Measurements from ENCODE around the gene ASAH2. TPM values are rescaled to one million over a fixed set of nuclear protein-coding genes. Genes with fewer than 3 reads are reported as not detected.

ASAH2 gene
- total and polyA plus RNA-seq, 2 of the 13 experiments (the other 11 are each of a cell fraction or from before 2014, with no cell fraction given), result 16.0 to 17.9 TPM

DNA sequence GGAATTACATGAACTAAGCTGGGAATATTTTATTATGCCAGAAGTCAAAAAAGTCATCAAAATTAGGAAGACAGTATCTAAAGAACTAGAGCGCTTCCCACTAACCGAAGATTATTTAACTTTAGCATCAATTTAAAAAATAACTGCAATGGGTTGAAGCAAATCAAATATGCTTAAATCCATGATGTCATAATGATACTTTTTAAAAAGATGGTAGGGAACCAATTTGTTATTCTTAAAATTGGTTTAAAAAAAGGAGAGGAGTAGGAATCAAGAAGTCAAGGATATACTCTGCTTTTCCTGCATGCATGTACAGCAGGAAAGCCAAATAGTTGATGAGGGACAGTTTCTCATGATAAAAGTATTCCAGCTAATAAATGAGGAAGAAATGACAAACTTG, 3.2 kb upstream of the ASAH2 start:
- Histone ChIP-seq H3K9me3 (ENCODE audit: low read length) (no peaks in the 10 kb centered on the region), H3K9ac (ENCODE audit: insufficient read depth, low read depth, low read length) (no peak overlapping the region), H3K27me3 (ENCODE audit: control insufficient read depth in 1 of 2, insufficient read depth in 2 of 2, low read length in 2 of 2) (no peaks in the 10 kb centered on the region; a peak in 1 of 5 replicates), H3K4me3 (replicated peaks in 1 of 3; ENCODE audit: insufficient read depth in 1 of 3, low read depth in 2 of 3, low read length in 3 of 3) (no peak overlapping the region), H3K36me3 (replicated peaks in 1 of 2; ENCODE audit: control insufficient read depth in 1 of 2, insufficient read depth in 2 of 2, low read length in 2 of 2) (no peaks in the 10 kb centered on the region), H3K79me2 (ENCODE audit: insufficient read depth, low read length) (no peaks in the 10 kb centered on the region), H3K4me2 (ENCODE audit: low read depth, low read length) (no peak overlapping the region), H4K20me1 (ENCODE audit: insufficient read depth, low read length) (no peaks in the 10 kb centered on the region), H2AFZ (ENCODE audit: low read length) (no peak overlapping the region), H3K4me1 (ENCODE audit: insufficient read depth, low read length) (peaks cover 54% of the 10 kb centered on the region), H3K27ac (ENCODE audit: extremely low read length, insufficient read depth, low read length) (no peak overlapping the region)
- in situ Hi-C loops (cut with HindIII; ENCODE audit: extremely low pct_ligation_motif_present, low pct_unique_long_range_greater_than_20kb), result no loop called here
- ATAC-seq, result no peak
- FAIRE-seq, result no peak
- peak; percentile 75 for TF ChIP-seq ATF7 (IDR thresholded peaks at IDR 0.05)
- TF ChIP-seq ATF7 (CRISPR knock-in tag; IDR thresholded peaks at IDR 0.05), result no peak
- no peak for TF ChIP-seq ZMYM3 (CRISPR knock-in tag; IDR thresholded peaks at IDR 0.05)
- TF ChIP-seq TAF15 (IDR thresholded peaks at IDR 0.05; ENCODE audit: low read depth, low read length, poor library complexity, severe bottlenecking), result no peak
- ChIA-PET POLR2A (no interaction called here), CTCF (ENCODE audit: low intra/inter-chr PET ratio, low total read pairs) (no interaction called here)
- 78% methylated on average over 2 of the region's 2 CpGs for whole genome bisulfite sequencing (ENCODE audit: low lambda C conversion rate)
- no TSS peak for BruUV-seq (replicated peaks)
- intact Hi-C loops (cut with micrococcal nuclease; ENCODE audit: unreplicated experiment), result no loop called here
- no peak for DNase-seq (ENCODE audit: low spot score)

DNA sequence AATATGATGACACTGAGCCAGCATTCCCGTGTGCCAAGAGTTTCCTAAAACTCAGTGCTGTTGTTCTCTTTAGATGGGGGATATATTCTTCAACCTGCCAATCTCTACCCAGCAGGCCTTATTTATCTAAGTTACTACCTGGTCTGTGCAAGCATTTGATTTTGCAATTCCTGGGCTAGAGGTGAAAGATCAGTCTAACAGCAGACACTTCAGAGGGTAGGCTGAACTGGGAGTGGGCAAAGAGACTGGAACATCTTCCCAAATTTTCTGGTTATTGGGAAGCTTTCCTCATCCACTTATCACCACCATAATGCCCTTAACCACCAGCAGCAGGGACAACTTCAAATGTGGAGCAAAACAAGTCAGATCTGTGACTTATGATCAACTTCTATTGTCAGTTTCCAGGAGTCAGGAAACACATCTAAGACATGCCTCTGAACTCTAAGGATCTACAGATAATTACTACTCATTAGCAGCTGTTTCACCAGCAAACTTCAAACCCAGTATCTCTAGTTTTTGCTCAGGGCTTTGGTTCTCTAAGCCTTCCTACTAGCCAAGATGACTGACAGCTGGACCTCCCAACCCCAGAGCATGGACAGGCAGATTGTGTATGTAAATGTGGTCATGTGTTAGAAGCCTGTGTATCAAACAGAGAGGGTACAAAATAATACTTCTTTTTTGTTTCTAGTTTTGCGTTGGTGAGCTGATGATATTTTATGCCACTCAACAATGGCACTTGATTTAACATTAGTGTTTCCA, 1.0 kb downstream of the ASAH2 start:
- H2AFZ ChIP-seq (ENCODE audit: low read length), result no peak overlapping the region
- FAIRE-seq (peak; percentile 26), ATAC-seq (peak; percentile 92), DNase-seq (ENCODE audit: low spot score) (peak; percentile 63)
- H3K9ac ChIP-seq (ENCODE audit: insufficient read depth, low read depth, low read length), result no peak overlapping the region
- no TSS peak for BruUV-seq (replicated peaks)
- peak overlapping the region; percentile 69 for H3K4me2 ChIP-seq (ENCODE audit: low read depth, low read length)
- H3K27ac ChIP-seq (ENCODE audit: extremely low read length, insufficient read depth, low read length), result peak overlapping the region; percentile 24
- H3K79me2 ChIP-seq (ENCODE audit: insufficient read depth, low read length), result no peaks in the 10 kb centered on the region
- in situ Hi-C loops (cut with HindIII; ENCODE audit: extremely low pct_ligation_motif_present, low pct_unique_long_range_greater_than_20kb), result no loop called here
- H3K4me1 ChIP-seq (ENCODE audit: insufficient read depth, low read length), result peaks cover 61% of the 10 kb centered on the region
- ChIA-PET POLR2A (interaction anchor here (1.5 to 2.1 kb wide), 2 partner anchors 11 to 16 kb away, joined by 3 to 8 read pairs; no protein-coding TSS in a partner anchor), CTCF (ENCODE audit: low intra/inter-chr PET ratio, low total read pairs) (no interaction called here)
- no peaks in the 10 kb centered on the region for H3K9me3 ChIP-seq (ENCODE audit: low read length)
- WGBS (ENCODE audit: low lambda C conversion rate), result 2% methylated on average over 2 of the region's 2 CpGs
- no peaks in the 10 kb centered on the region for H4K20me1 ChIP-seq (ENCODE audit: insufficient read depth, low read length)
- intact Hi-C loops (cut with micrococcal nuclease; ENCODE audit: unreplicated experiment), result loop anchor here (2.0 kb wide), 1 partner anchor 15 kb away; no protein-coding TSS in a partner anchor
- no peaks in the 10 kb centered on the region; a peak in 1 of 5 replicates for H3K36me3 ChIP-seq (replicated peaks in 1 of 2; ENCODE audit: control insufficient read depth in 1 of 2, insufficient read depth in 2 of 2, low read length in 2 of 2)
- no peaks in the 10 kb centered on the region for H3K27me3 ChIP-seq (ENCODE audit: control insufficient read depth in 1 of 2, insufficient read depth in 2 of 2, low read length in 2 of 2)
- peak overlapping the region in 2 of 3 experiments; percentile 23 to 28; a peak in 2 of 6 replicates for H3K4me3 ChIP-seq (replicated peaks in 1 of 3; ENCODE audit: insufficient read depth in 1 of 3, low read depth in 2 of 3, low read length in 3 of 3)
- TF ChIP-seq MTF1 (CRISPR knock-in tag; IDR thresholded peaks at IDR 0.05) (no peak), ZMAT3 (CRISPR knock-in tag; conservative IDR thresholded peaks at IDR 0.05) (no peak), NFE2L2 (IDR thresholded peaks at IDR 0.05; ENCODE audit: low read length) (no peak), ZNF550 (CRISPR knock-in tag; IDR thresholded peaks at IDR 0.05; ENCODE audit: borderline replicate concordance) (no peak), SALL1 (CRISPR knock-in tag; IDR thresholded peaks at IDR 0.05) (no peak; the same call in 1 of the 2 replicates), ZFP1 (CRISPR knock-in tag; IDR thresholded peaks at IDR 0.05) (no peak)
- TF ChIP-seq, protein P1, sequence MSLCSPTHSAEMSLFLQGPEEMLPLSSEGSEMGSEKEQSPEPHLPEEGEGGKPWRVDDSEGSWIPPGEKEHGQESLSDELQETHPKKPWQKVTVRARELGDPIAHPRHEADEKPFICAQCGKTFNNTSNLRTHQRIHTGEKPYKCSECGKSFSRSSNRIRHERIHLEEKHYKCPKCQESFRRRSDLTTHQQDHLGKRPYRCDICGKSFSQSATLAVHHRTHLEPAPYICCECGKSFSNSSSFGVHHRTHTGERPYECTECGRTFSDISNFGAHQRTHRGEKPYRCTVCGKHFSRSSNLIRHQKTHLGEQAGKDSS (CRISPR knock-in tag; IDR thresholded peaks at IDR 0.05; ENCODE audit: borderline replicate concordance, low read depth), result no peak
- TF ChIP-seq, protein P2, sequence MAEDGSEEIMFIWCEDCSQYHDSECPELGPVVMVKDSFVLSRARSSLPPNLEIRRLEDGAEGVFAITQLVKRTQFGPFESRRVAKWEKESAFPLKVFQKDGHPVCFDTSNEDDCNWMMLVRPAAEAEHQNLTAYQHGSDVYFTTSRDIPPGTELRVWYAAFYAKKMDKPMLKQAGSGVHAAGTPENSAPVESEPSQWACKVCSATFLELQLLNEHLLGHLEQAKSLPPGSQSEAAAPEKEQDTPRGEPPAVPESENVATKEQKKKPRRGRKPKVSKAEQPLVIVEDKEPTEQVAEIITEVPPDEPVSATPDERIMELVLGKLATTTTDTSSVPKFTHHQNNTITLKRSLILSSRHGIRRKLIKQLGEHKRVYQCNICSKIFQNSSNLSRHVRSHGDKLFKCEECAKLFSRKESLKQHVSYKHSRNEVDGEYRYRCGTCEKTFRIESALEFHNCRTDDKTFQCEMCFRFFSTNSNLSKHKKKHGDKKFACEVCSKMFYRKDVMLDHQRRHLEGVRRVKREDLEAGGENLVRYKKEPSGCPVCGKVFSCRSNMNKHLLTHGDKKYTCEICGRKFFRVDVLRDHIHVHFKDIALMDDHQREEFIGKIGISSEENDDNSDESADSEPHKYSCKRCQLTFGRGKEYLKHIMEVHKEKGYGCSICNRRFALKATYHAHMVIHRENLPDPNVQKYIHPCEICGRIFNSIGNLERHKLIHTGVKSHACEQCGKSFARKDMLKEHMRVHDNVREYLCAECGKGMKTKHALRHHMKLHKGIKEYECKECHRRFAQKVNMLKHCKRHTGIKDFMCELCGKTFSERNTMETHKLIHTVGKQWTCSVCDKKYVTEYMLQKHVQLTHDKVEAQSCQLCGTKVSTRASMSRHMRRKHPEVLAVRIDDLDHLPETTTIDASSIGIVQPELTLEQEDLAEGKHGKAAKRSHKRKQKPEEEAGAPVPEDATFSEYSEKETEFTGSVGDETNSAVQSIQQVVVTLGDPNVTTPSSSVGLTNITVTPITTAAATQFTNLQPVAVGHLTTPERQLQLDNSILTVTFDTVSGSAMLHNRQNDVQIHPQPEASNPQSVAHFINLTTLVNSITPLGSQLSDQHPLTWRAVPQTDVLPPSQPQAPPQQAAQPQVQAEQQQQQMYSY (CRISPR knock-in tag; IDR thresholded peaks at IDR 0.05), result no peak
- TF ChIP-seq, protein P3, sequence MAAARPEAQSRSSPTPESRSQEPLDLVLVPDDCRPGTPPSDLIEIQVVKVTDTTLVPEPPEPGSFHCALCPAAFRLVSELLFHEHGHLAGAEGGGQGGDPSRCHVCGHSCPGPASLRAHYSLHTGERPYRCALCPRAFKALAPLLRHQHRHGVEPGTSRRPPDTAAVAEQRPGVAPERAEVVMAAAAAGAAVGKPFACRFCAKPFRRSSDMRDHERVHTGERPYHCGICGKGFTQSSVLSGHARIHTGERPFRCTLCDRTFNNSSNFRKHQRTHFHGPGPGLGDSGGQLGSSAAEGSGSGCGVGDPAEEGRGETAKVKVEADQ (CRISPR knock-in tag; IDR thresholded peaks at IDR 0.05; ENCODE audit: borderline replicate concordance), result no peak

Measured in HepG2 (cell line).